ENCODE results near the gene CRACR2A.

The CRACR2A gene

DNA sequence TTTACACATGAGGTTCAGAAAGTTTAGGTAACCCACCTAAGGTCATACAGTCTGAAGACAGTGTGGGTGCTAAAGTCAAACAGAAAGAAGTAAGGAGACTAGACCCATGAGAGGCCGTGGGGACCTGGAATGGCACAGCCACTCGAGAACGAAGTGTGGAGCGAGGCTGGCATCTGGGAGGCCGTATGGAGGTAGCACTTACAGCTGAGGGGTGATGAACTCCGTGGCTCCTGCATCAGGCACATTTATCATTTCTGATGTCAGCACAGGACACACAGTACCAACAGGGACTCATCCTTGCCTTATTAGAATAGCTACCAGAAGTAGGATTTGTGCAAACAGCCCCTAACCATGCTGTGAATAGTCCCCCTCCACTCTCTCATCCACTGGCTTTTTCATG is 30.5 kb downstream of the CRACR2A start:
- Histone ChIP-seq H3K27ac (ENCODE audit: poor library complexity, severe bottlenecking) (no peak overlapping the region), H3K36me3 (ENCODE audit: low read depth) (no peaks in the 10 kb centered on the region), H3K9me3 (ENCODE audit: severe bottlenecking) (no peaks in the 10 kb centered on the region), H3K27me3 (ENCODE audit: insufficient read depth, poor library complexity, severe bottlenecking) (no peaks in the 10 kb centered on the region), H3K4me1 (ENCODE audit: insufficient read depth, poor library complexity, severe bottlenecking) (peaks cover 6% of the 10 kb centered on the region), H3K4me3 (ENCODE audit: severe bottlenecking) (no peak overlapping the region)
- no peak for ATAC-seq (ENCODE audit: low read depth)
- TF ChIP-seq, protein P1, sequence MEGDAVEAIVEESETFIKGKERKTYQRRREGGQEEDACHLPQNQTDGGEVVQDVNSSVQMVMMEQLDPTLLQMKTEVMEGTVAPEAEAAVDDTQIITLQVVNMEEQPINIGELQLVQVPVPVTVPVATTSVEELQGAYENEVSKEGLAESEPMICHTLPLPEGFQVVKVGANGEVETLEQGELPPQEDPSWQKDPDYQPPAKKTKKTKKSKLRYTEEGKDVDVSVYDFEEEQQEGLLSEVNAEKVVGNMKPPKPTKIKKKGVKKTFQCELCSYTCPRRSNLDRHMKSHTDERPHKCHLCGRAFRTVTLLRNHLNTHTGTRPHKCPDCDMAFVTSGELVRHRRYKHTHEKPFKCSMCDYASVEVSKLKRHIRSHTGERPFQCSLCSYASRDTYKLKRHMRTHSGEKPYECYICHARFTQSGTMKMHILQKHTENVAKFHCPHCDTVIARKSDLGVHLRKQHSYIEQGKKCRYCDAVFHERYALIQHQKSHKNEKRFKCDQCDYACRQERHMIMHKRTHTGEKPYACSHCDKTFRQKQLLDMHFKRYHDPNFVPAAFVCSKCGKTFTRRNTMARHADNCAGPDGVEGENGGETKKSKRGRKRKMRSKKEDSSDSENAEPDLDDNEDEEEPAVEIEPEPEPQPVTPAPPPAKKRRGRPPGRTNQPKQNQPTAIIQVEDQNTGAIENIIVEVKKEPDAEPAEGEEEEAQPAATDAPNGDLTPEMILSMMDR (IDR thresholded peaks at IDR 0.05; ENCODE audit: poor library complexity, severe bottlenecking): no peak
- no peak for DNase-seq (ENCODE audit: low spot score)

DNA sequence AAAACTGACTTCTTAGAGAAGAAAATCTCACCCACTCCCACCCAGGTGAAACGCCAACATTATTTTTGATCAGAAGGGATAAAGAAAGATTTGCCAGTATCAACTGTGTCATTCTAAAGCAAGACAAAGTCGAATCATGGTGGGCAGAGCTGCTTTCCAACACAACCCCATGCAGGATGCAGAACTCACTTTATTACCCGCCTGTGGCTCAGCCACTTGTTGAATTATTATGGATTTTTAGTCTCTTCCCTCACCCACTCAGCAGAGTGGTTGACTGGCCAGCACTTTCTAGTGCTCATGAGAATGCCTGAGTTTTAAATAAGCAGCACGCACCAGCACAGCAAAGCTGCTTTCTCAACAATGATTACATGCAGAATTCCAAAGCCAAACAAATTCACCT is 32.1 kb downstream of the CRACR2A start:
- no peaks in the 10 kb centered on the region for H3K4me1 ChIP-seq (ENCODE audit: insufficient read depth, poor library complexity, severe bottlenecking)
- TF ChIP-seq, protein P1 (IDR thresholded peaks at IDR 0.05; ENCODE audit: poor library complexity, severe bottlenecking): no peak
- H3K4me3 ChIP-seq (ENCODE audit: severe bottlenecking): no peak overlapping the region
- DNase-seq (ENCODE audit: low spot score): no peak
- H3K27me3 ChIP-seq (ENCODE audit: insufficient read depth, poor library complexity, severe bottlenecking): no peaks in the 10 kb centered on the region
- H3K27ac ChIP-seq (ENCODE audit: poor library complexity, severe bottlenecking): no peak overlapping the region
- H3K36me3 ChIP-seq (ENCODE audit: low read depth): no peaks in the 10 kb centered on the region
- no peaks in the 10 kb centered on the region for H3K9me3 ChIP-seq (ENCODE audit: severe bottlenecking)
- no peak for ATAC-seq (ENCODE audit: low read depth)

DNA sequence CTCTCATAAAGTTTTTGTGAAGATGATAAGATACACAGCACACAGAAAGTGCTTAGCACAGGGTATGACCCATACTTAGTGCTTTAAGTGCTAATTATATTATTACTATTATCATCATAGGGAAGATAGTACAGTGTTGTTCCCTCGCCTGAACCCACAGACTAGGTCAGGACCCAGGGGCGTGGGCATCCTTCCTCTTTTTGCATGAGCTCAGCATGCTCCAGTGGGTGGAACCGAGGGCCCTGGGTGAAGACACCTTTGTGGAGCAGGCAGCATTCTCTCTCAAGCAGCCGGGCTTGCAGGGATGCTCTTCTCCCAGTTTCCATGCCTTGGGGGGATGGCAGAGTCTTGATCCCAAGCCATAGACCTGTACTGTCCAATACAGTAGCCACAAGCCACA is 34.8 kb downstream of the CRACR2A start:
- no peaks in the 10 kb centered on the region for H3K27me3 ChIP-seq (ENCODE audit: insufficient read depth, poor library complexity, severe bottlenecking)
- H3K4me3 ChIP-seq (ENCODE audit: severe bottlenecking): no peak overlapping the region
- no peaks in the 10 kb centered on the region for H3K4me1 ChIP-seq (ENCODE audit: insufficient read depth, poor library complexity, severe bottlenecking)
- ATAC-seq (ENCODE audit: low read depth): no peak
- TF ChIP-seq, protein P1 (IDR thresholded peaks at IDR 0.05; ENCODE audit: poor library complexity, severe bottlenecking): no peak
- no peaks in the 10 kb centered on the region for H3K9me3 ChIP-seq (ENCODE audit: severe bottlenecking)
- H3K36me3 ChIP-seq (ENCODE audit: low read depth): no peaks in the 10 kb centered on the region
- no peak for DNase-seq (ENCODE audit: low spot score)
- H3K27ac ChIP-seq (ENCODE audit: poor library complexity, severe bottlenecking): no peak overlapping the region

DNA sequence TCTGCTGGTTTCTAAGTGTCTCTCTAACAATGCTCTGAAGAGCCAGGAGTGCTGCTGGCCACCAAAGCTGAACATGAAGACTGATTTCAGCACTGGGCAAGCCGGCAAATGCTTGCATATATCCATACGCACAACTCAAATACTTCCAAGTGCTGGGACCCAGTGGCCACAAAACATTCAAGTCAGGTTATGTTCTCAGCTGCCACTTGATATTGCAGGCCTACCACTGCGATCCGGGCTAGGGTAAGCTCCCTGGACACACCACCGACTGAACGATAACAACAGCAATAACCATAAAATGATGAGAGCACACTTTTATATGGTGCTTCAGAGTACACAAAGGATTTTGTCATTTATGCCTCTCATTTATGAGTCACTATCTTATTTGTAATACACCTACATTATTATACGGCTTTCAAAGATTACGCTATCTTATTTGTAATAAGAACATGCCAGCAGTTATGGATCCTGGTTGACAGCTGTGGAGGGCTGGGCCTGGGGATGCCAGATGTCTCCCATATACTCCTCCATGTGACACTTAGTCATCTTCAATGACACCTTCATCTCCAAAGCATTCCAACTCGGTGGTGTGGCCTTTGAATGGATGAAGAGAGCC is 35.5 kb downstream of the CRACR2A start:
- no peak for ATAC-seq (ENCODE audit: low read depth)
- H3K36me3 ChIP-seq (ENCODE audit: low read depth): no peaks in the 10 kb centered on the region
- no peaks in the 10 kb centered on the region for H3K4me1 ChIP-seq (ENCODE audit: insufficient read depth, poor library complexity, severe bottlenecking)
- DNase-seq (ENCODE audit: low spot score): no peak
- H3K27ac ChIP-seq (ENCODE audit: poor library complexity, severe bottlenecking): no peak overlapping the region
- no peaks in the 10 kb centered on the region for H3K27me3 ChIP-seq (ENCODE audit: insufficient read depth, poor library complexity, severe bottlenecking)
- H3K9me3 ChIP-seq (ENCODE audit: severe bottlenecking): no peaks in the 10 kb centered on the region
- no peak overlapping the region for H3K4me3 ChIP-seq (ENCODE audit: severe bottlenecking)
- TF ChIP-seq, protein P1 (IDR thresholded peaks at IDR 0.05; ENCODE audit: poor library complexity, severe bottlenecking): no peak

DNA sequence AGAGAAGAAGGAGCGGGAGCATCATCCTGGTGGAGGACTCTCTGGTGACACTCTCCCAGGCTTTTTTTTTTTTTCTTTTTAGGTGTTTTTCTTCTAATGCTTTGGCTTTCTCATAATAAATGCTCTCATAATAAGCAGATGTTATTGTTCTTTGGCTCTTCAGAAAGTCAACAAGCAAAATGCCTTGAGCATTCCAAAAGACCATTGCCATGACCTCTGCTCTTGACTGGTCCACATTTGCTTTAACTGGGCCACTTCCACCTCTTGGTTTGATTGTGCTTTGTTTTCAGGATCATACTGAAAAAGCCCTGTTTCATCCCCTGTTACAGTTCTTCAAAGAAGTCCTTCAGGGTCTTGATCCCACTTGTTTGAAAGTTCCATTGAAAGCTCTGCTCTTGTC is 36.9 kb downstream of the CRACR2A start:
- no peak for ATAC-seq (ENCODE audit: low read depth)
- Histone ChIP-seq H3K36me3 (ENCODE audit: low read depth) (no peaks in the 10 kb centered on the region), H3K27ac (ENCODE audit: poor library complexity, severe bottlenecking) (no peak overlapping the region), H3K4me1 (ENCODE audit: insufficient read depth, poor library complexity, severe bottlenecking) (no peaks in the 10 kb centered on the region), H3K27me3 (ENCODE audit: insufficient read depth, poor library complexity, severe bottlenecking) (no peaks in the 10 kb centered on the region), H3K4me3 (ENCODE audit: severe bottlenecking) (no peak overlapping the region), H3K9me3 (ENCODE audit: severe bottlenecking) (no peaks in the 10 kb centered on the region)
- TF ChIP-seq, protein P1 (IDR thresholded peaks at IDR 0.05; ENCODE audit: poor library complexity, severe bottlenecking): no peak
- DNase-seq (ENCODE audit: low spot score): no peak
